ENCODE measurements around the gene UROC1. TPM values are rescaled to one million over a fixed set of nuclear protein-coding genes. Genes with fewer than 3 reads are reported as not detected.

UROC1 gene
- total and polyA plus RNA-seq, 2 of the 13 experiments (the other 11 are each of a cell fraction or from before 2014, with no cell fraction given), result 0.71 to 1.3 TPM

- TF ChIP-seq SP1 (IDR thresholded peaks at IDR 0.05), result no peak
- no peak for TF ChIP-seq SP1 (CRISPR knock-in tag; IDR thresholded peaks at IDR 0.05)
- TF ChIP-seq CBFB (CRISPR knock-in tag; IDR thresholded peaks at IDR 0.05), result no peak
- no peak for TF ChIP-seq ZNF567 (CRISPR knock-in tag; IDR thresholded peaks at IDR 0.05; ENCODE audit: borderline replicate concordance)
- TF ChIP-seq GABPA (IDR thresholded peaks at IDR 0.05; ENCODE audit: low read depth, low read length), result no peak
- no peak for TF ChIP-seq GABPA (CRISPR knock-in tag; IDR thresholded peaks at IDR 0.05; ENCODE audit: low read depth)
- no peak for TF ChIP-seq ZNF670 (CRISPR knock-in tag; IDR thresholded peaks at IDR 0.05; ENCODE audit: borderline replicate concordance)
- no peak for TF ChIP-seq HNF4G (IDR thresholded peaks at IDR 0.05; ENCODE audit: borderline replicate concordance, low read depth, low read length)
- no peak for TF ChIP-seq HNF4G (CRISPR knock-in tag; IDR thresholded peaks at IDR 0.05; ENCODE audit: borderline replicate concordance, low read depth)
Measured at GRCh38 chr3:126439346-126439967, 78.1 kb downstream of the UROC1 start (continued).

DNA sequence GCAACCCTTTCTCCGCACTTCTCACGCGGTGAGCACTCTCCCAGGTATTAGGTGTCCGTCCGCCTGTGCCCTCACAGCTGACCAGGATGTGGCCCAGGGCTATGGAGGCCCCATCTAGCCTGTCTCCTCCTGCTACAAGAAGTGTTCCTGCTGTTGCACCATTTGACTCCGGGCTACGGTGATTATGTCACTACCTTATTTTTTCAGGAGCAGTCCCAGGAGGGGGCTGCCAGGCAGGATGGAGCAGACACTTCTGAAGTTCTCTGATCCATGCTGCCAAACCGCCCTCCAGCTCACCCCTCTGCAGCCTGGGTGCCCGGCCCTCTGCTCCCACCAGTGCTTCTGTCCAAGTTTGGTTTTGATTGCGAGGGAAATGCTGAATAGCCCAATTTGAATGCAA is 78.8 kb downstream of the UROC1 start:
- POLR2A ChIA-PET, result no interaction called here
- ATAC-seq (no peak), FAIRE-seq (no peak), DNase-seq (ENCODE audit: low spot score) (no peak)
- Histone ChIP-seq H2AFZ (ENCODE audit: low read length) (no peak overlapping the region), H3K4me1 (ENCODE audit: insufficient read depth, low read length) (no peaks in the 10 kb centered on the region), H4K20me1 (ENCODE audit: insufficient read depth, low read length) (no peaks in the 10 kb centered on the region), H3K9me3 (ENCODE audit: low read length) (no peaks in the 10 kb centered on the region), H3K27ac (ENCODE audit: extremely low read length, insufficient read depth, low read length) (no peak overlapping the region), H3K4me2 (ENCODE audit: low read depth, low read length) (no peak overlapping the region), H3K9ac (ENCODE audit: insufficient read depth, low read depth, low read length) (no peak overlapping the region), H3K79me2 (ENCODE audit: insufficient read depth, low read length) (no peaks in the 10 kb centered on the region), H3K27me3 (ENCODE audit: control insufficient read depth in 1 of 2, insufficient read depth in 2 of 2, low read length in 2 of 2) (no peaks in the 10 kb centered on the region), H3K36me3 (replicated peaks in 1 of 2; ENCODE audit: control insufficient read depth in 1 of 2, insufficient read depth in 2 of 2, low read length in 2 of 2) (peaks cover 12 to 48% of the 10 kb centered on the region in 2 experiments; a peak in 4 of 5 replicates), H3K4me3 (replicated peaks in 1 of 3; ENCODE audit: insufficient read depth in 1 of 3, low read depth in 2 of 3, low read length in 3 of 3) (no peak overlapping the region)
- TF ChIP-seq MAFK (conservative IDR thresholded peaks at IDR 0.05 in 1 of 2, IDR thresholded peaks at IDR 0.05 in 1 of 2; ENCODE audit: low read length in 2 of 2) (0 out of 4 replicates have a peak, but pooled peaks of 1 of the 2 experiments have one; percentile 14), ZNF609 (CRISPR knock-in tag; IDR thresholded peaks at IDR 0.05; ENCODE audit: borderline replicate concordance) (no peak), MNT (IDR thresholded peaks at IDR 0.05) (no peak)
- CTCF ChIA-PET (ENCODE audit: low intra/inter-chr PET ratio, low total read pairs), result no interaction called here
- BruUV-seq (replicated peaks), result no TSS peak
- in situ Hi-C loops (cut with HindIII; ENCODE audit: extremely low pct_ligation_motif_present, low pct_unique_long_range_greater_than_20kb), result no loop called here
- intact Hi-C loops (cut with micrococcal nuclease; ENCODE audit: unreplicated experiment), result no loop called here
- WGBS (ENCODE audit: low lambda C conversion rate), result 95% methylated on average over 10 of the region's 10 CpGs
